ENCODE data around the gene CARS1.

DNA sequence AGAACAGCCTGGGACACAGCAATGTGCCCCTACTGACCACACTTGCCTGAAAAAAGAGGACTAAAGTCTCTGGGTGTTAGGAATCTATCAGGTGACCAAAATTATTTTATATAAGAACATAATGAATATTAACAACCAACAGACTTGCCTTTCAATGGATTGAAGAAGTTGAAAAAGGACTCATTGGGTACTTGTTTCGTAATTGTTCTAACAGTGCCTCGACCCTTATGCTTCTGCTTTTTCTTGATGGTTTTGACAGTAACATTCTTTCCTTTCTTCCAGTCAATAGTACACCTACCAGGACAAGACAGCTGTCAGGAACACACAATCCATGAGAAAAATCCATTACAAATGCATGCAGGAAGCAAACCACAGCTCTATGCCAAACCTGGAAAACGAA is 99.0 kb downstream of the CARS1 start:
- TF ChIP-seq, protein P1, sequence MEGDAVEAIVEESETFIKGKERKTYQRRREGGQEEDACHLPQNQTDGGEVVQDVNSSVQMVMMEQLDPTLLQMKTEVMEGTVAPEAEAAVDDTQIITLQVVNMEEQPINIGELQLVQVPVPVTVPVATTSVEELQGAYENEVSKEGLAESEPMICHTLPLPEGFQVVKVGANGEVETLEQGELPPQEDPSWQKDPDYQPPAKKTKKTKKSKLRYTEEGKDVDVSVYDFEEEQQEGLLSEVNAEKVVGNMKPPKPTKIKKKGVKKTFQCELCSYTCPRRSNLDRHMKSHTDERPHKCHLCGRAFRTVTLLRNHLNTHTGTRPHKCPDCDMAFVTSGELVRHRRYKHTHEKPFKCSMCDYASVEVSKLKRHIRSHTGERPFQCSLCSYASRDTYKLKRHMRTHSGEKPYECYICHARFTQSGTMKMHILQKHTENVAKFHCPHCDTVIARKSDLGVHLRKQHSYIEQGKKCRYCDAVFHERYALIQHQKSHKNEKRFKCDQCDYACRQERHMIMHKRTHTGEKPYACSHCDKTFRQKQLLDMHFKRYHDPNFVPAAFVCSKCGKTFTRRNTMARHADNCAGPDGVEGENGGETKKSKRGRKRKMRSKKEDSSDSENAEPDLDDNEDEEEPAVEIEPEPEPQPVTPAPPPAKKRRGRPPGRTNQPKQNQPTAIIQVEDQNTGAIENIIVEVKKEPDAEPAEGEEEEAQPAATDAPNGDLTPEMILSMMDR (IDR thresholded peaks at IDR 0.05) = no peak
- TF ChIP-seq POLR2A (IDR thresholded peaks at IDR 0.05) = no peak

Data from tibial nerve (tissue), 3 donors.